GM12878 (cell line): ENCODE measurements around the gene DVL2. TPM values are rescaled to one million over a fixed set of nuclear protein-coding genes. Genes with fewer than 3 reads are reported as not detected.

Experiments
- CBX3 ChIP-seq: fragments of 200-600 bp; sonication (generic); IDR thresholded peaks from 2 replicates; pipeline ENCODE4 v1.6.1; 2016; ENCODE audit warnings: low read depth, borderline replicate concordance
- CEBPB ChIP-seq, 2 experiments: fragments of 150-350 bp in 1 of 2; IDR thresholded peaks; 2 replicates each; pipeline ENCODE4 v1.6.1; 2012 to 2014; ENCODE audit warnings: low read depth in 2 of 2, low read length in 2 of 2, borderline replicate concordance in 1 of 2, inconsistent platforms in 1 of 2
- DPF2 ChIP-seq: fragments of 450-650 bp; IDR thresholded peaks from 2 replicates; pipeline ENCODE4 v1.6.1; 2017; ENCODE audit warnings: mild to moderate bottlenecking
- E2F8 ChIP-seq: fragments of 450-650 bp; IDR thresholded peaks from 2 replicates; pipeline ENCODE4 v1.6.1; 2018; ENCODE audit warnings: mild to moderate bottlenecking, low read depth, moderate library complexity; ENCODE audit not compliant: partially characterized antibody
- EP300 ChIP-seq, 2 experiments: fragments of 150-350 bp in 1 of 2; IDR thresholded peaks; 2 replicates each; pipeline ENCODE4 v1.6.1; 2011 to 2012; ENCODE audit warnings: low read depth in 2 of 2, low read length in 2 of 2, borderline replicate concordance in 1 of 2, improper control_type of control experiment in 1 of 2, inconsistent platforms in 1 of 2; ENCODE audit not compliant: control insufficient read depth in 1 of 2
- ETV6 ChIP-seq, 2 experiments: fragments of 450-650 bp in 1 of 2; IDR thresholded peaks in 1 of 2; conservative IDR thresholded peaks in 1 of 2; 2 replicates each; pipeline ENCODE4 v1.6.1; 2014; ENCODE audit warnings: antibody characterized with exemption in 1 of 2, borderline replicate concordance in 1 of 2, low read depth in 1 of 2, mild to moderate bottlenecking in 1 of 2, moderate library complexity in 1 of 2
- JUNB ChIP-seq: IDR thresholded peaks from 2 replicates; pipeline ENCODE4 v1.6.1; 2016; ENCODE audit warnings: antibody characterized with exemption, mild to moderate bottlenecking
- MYC ChIP-seq: IDR thresholded peaks from 2 replicates; pipeline ENCODE4 v1.6.1; 2011; ENCODE audit warnings: mild to moderate bottlenecking, low read length, moderate library complexity, inconsistent platforms; ENCODE audit not compliant: insufficient read depth, insufficient replicate concordance, insufficient read length, severe bottlenecking
- NR2C2 ChIP-seq: IDR thresholded peaks from 2 replicates; pipeline ENCODE4 v1.6.1; 2011; ENCODE audit warnings: borderline replicate concordance, low read depth; ENCODE audit not compliant: control insufficient read depth, insufficient read length
- PAX5 ChIP-seq: IDR thresholded peaks from 2 replicates; pipeline ENCODE4 v1.6.1; 2011; ENCODE audit warnings: low read depth, low read length, borderline replicate concordance
- POU2F2 ChIP-seq: IDR thresholded peaks from 3 replicates; pipeline ENCODE4 v1.6.1; 2011; ENCODE audit warnings: low read depth, mild to moderate bottlenecking, low read length, borderline replicate concordance
- REST ChIP-seq: IDR thresholded peaks from 2 replicates; pipeline ENCODE4 v1.6.1; 2012; ENCODE audit warnings: mild to moderate bottlenecking, low read depth, low read length
- RUNX3 ChIP-seq: IDR thresholded peaks from 2 replicates; pipeline ENCODE4 v1.6.1; 2012; ENCODE audit warnings: low read length, inconsistent platforms
- SP1 ChIP-seq: IDR thresholded peaks from one replicate; pipeline ENCODE4 v1.6.1; 2011; ENCODE audit warnings: low read depth, low read length
- SREBF2 ChIP-seq: IDR thresholded peaks from 2 replicates; pipeline ENCODE4 v1.6.1; 2012; ENCODE audit warnings: mild to moderate bottlenecking, low read length
- SUZ12 ChIP-seq: fragments of 200-600 bp; sonication (generic); IDR thresholded peaks from one replicate; pipeline ENCODE4 v1.6.1; 2018; ENCODE audit warnings: antibody characterized with exemption, mild to moderate bottlenecking; ENCODE audit not compliant: unreplicated experiment
- TARDBP ChIP-seq: IDR thresholded peaks from 2 replicates; pipeline ENCODE4 v1.6.1; 2016; ENCODE audit warnings: borderline replicate concordance
- ZBTB4 ChIP-seq: fragments of 450-650 bp; formaldehyde crosslinking; IDR thresholded peaks from 2 replicates; pipeline ENCODE4 v1.4.0; 2022; ENCODE audit warnings: mild to moderate bottlenecking, moderate library complexity
- ZNF217 ChIP-seq: fragments of 450-650 bp; IDR thresholded peaks from 2 replicates; pipeline ENCODE4 v1.6.1; 2017; ENCODE audit warnings: antibody characterized with exemption, mild to moderate bottlenecking
- polyA plus RNA-seq, 11 experiments: library from polyadenylated mRNA; depleted of rRNA in 4 of 11; unstranded in 6 of 11; stranded (reverse) in 5 of 11; fragments of >200 nt; fragmentation: Nextera tagmentation in 4 of 11; fragmentation: Illumina TruSeq in 1 of 11; extraction: Ambion mirVana in 4 of 11; extraction: Trizol in 1 of 11; gene quantifications; 1 replicate in 1 of 11; 2 replicates in 10 of 11; pipeline versions ENCODE4 v1.2.1 to v1.2.3, GENCODE V29; 2011 to 2016; ENCODE audit warnings: inconsistent platforms in 2 of 11, missing spikeins in 2 of 11, low read depth in 1 of 11
- total RNA-seq, 4 experiments: library from RNA; depleted of rRNA in 3 of 4; stranded (reverse); fragments of >200 nt in 3 of 4; fragmentation: Illumina TruSeq in 1 of 4; extraction: Trizol in 1 of 4; gene quantifications; 2 replicates each; pipeline versions ENCODE4 v1.2.1 to v1.2.3, GENCODE V29; 2013 to 2021

DVL2 gene
- total and polyA plus RNA-seq, 10 of the 15 experiments (the other 5 are each of a cell fraction or from before 2014, with no cell fraction given): 0.97 to 44.8 (median 23.2) TPM

- TF ChIP-seq REST (no peak), CEBPB (IDR thresholded peaks at IDR 0.05; ENCODE audit: borderline replicate concordance in 1 of 2, low read depth in 2 of 2, low read length in 2 of 2) (no peak), SREBF2 (no peak), POU2F2 (no peak), NR2C2 (no peak), ETV6 (conservative IDR thresholded peaks at IDR 0.05 in 1 of 2, IDR thresholded peaks at IDR 0.05 in 1 of 2; ENCODE audit: borderline replicate concordance in 1 of 2, low read depth in 1 of 2) (no peak), MYC (peak; percentile 49), PAX5 (no peak), TARDBP (no peak), JUNB (no peak), SP1 (peak; percentile 71), E2F8 (no peak), ZNF217 (no peak), SUZ12 (no peak), RUNX3 (no peak), CBX3 (no peak), EP300 (IDR thresholded peaks at IDR 0.05; ENCODE audit: borderline replicate concordance in 1 of 2, control insufficient read depth in 1 of 2, low read depth in 2 of 2, low read length in 2 of 2) (no peak), ZBTB4 (CRISPR knock-in tag) (no peak), DPF2 (0 out of 2 replicates have a peak, but pooled peaks have one; percentile 4)
Observed at GRCh38 chr17:7281074-7281952, 47.0 kb upstream of the DVL2 start, which contains the start of gene SLC2A4 (continued).
